Caco-2 (cell line): ENCODE results near the gene FHIT. TPM values are rescaled to one million over a fixed set of nuclear protein-coding genes. Genes with fewer than 3 reads are reported as not detected.

Source experiments
- BruUV-seq: library from RNA; stranded (reverse); fragments of 400-500 nt; replicated peaks from 2 replicates; lab custom pipeline; 2021; lab: Mats Ljungman, UMichigan
- CTCF ChIA-PET: fragments of 300-600 bp; sonication (Branson Sonifier 250); formaldehyde crosslinking; loops from one replicate; lab custom pipeline; 2022; ENCODE audit warnings: antibody characterized with exemption; lab: Charles Lee
- POLR2A ChIA-PET: fragments of 300-600 bp; sonication (Branson Sonifier 250); formaldehyde crosslinking; loops from one replicate; lab custom pipeline; 2022; ENCODE audit warnings: antibody characterized with exemption; lab: Charles Lee
- DNase-seq, 2 experiments: peaks; one replicate each; pipeline versions ENCODE4 v3.0.0 to v3.0.0-alpha.2; 2020 to 2022
- H3K27me3 ChIP-seq: replicated peaks from 2 replicates; pipeline ENCODE4 v1.6.0; 2011; ENCODE audit warnings: low read length; ENCODE audit not compliant: control insufficient read depth, insufficient read depth
- H3K36me3 ChIP-seq: 2 replicates; pipeline ENCODE4 v1.5.1; 2011; ENCODE audit warnings: low read length; ENCODE audit not compliant: control insufficient read depth, insufficient read depth
- H3K4me1 ChIP-seq: fragments of 250-450 bp; sonication (Bioruptor Pico); 2 replicates; pipeline ENCODE4 v1.5.1; 2020; ENCODE audit warnings: mild to moderate bottlenecking
- H3K4me3 ChIP-seq: 2 replicates; pipeline ENCODE4 v1.5.1; 2011; ENCODE audit warnings: low read depth, mild to moderate bottlenecking, control low read depth, low read length
- H3K9me3 ChIP-seq: fragments of 250-450 bp; sonication (Bioruptor Pico); 2 replicates; pipeline ENCODE4 v1.5.1; 2020; ENCODE audit warnings: mild to moderate bottlenecking, moderate library complexity
- H3K27ac Mint-ChIP-seq: one replicate; pipeline ENCODE4 v1.8.0; 2022; ENCODE audit warnings: mixed read lengths; ENCODE audit not compliant: unreplicated experiment
- H3K27me3 Mint-ChIP-seq: one replicate; pipeline ENCODE4 v1.8.0; 2022; ENCODE audit warnings: mixed read lengths; ENCODE audit not compliant: insufficient read depth, unreplicated experiment
- H3K36me3 Mint-ChIP-seq: one replicate; pipeline ENCODE4 v1.8.0; 2022; ENCODE audit warnings: mild to moderate bottlenecking, mixed read lengths; ENCODE audit not compliant: insufficient read depth, unreplicated experiment
- H3K4me1 Mint-ChIP-seq: one replicate; pipeline ENCODE4 v1.8.0; 2022; ENCODE audit warnings: low read depth, mixed read lengths; ENCODE audit not compliant: unreplicated experiment
- H3K4me3 Mint-ChIP-seq: one replicate; pipeline ENCODE4 v1.8.0; 2022; ENCODE audit warnings: mild to moderate bottlenecking, moderate library complexity, mixed read lengths; ENCODE audit not compliant: unreplicated experiment
- H3K9me3 Mint-ChIP-seq: one replicate; pipeline ENCODE4 v1.8.0; 2022; ENCODE audit warnings: mixed read lengths; ENCODE audit not compliant: unreplicated experiment
- intact Hi-C: fragments of 100-400 bp; cut with micrococcal nuclease; formaldehyde crosslinking; loops from one replicate; pipeline ENCODE4 v1.10.0; 2022; ENCODE audit not compliant: unreplicated experiment
- total RNA-seq: library from RNA; stranded (reverse); gene quantifications from 2 replicates; pipeline ENCODE4 v1.2.3, GENCODE V29; 2022
- TF ChIP-seq, protein P1 (sequence below), 2 experiments: fragments of 200-600 bp in 1 of 2; IDR thresholded peaks; 1 replicate in 1 of 2; 2 replicates in 1 of 2; pipeline versions ENCODE4 v1.5.1 to v1.8.0; 2011 to 2022; ENCODE audit warnings: antibody characterized with exemption in 1 of 2, control low read depth in 1 of 2, inconsistent platforms in 1 of 2, low read depth in 1 of 2, low read length in 1 of 2, mild to moderate bottlenecking in 1 of 2, moderate library complexity in 1 of 2; ENCODE audit not compliant: insufficient read depth in 1 of 2, severe bottlenecking in 1 of 2, unreplicated experiment in 1 of 2

FHIT gene
- total RNA-seq, 1 experiment from 2014 or later, result 8.3 TPM

DNA sequence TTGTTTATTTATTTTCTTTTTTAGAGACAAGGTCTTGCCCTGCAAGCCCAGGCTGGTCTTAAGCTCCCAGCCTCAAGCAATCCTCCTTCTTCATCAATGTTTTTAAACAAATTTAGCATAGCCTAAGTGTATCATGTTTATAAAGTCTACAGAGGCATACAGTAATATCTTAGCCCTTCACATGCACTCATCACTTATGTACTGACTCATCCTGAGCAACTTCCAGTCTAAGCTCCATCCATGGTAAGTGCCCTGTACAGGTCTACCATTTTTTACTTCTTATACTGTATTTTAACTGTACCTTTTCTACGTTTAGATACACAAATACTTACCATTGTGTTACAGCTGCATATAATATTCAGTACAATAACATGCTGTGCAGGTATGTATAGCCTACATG, 860.0 kb downstream of the FHIT start:
- Mint-ChIP-seq H3K27me3 (no peaks in the 10 kb centered on the region), H3K4me3 (no peak overlapping the region), H3K9me3 (no peaks in the 10 kb centered on the region), H3K27ac (no peak overlapping the region), H3K4me1 (no peaks in the 10 kb centered on the region), H3K36me3 (no peaks in the 10 kb centered on the region)
- DNase-seq, result no peak
- TF ChIP-seq, protein P1, sequence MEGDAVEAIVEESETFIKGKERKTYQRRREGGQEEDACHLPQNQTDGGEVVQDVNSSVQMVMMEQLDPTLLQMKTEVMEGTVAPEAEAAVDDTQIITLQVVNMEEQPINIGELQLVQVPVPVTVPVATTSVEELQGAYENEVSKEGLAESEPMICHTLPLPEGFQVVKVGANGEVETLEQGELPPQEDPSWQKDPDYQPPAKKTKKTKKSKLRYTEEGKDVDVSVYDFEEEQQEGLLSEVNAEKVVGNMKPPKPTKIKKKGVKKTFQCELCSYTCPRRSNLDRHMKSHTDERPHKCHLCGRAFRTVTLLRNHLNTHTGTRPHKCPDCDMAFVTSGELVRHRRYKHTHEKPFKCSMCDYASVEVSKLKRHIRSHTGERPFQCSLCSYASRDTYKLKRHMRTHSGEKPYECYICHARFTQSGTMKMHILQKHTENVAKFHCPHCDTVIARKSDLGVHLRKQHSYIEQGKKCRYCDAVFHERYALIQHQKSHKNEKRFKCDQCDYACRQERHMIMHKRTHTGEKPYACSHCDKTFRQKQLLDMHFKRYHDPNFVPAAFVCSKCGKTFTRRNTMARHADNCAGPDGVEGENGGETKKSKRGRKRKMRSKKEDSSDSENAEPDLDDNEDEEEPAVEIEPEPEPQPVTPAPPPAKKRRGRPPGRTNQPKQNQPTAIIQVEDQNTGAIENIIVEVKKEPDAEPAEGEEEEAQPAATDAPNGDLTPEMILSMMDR (IDR thresholded peaks at IDR 0.05; ENCODE audit: insufficient read depth in 1 of 2, low read depth in 1 of 2, low read length in 1 of 2, severe bottlenecking in 1 of 2, unreplicated experiment in 1 of 2), result no peak
- no peaks in the 10 kb centered on the region for H3K9me3 ChIP-seq
- H3K4me1 ChIP-seq, result no peaks in the 10 kb centered on the region
- H3K27me3 ChIP-seq, result no peaks in the 10 kb centered on the region
- H3K36me3 ChIP-seq, result no peaks in the 10 kb centered on the region
- intact Hi-C loops, result no loop called here
- H3K4me3 ChIP-seq, result no peak overlapping the region
- no TSS peak for BruUV-seq
- POLR2A ChIA-PET, result no interaction called here
- CTCF ChIA-PET, result no interaction called here

DNA sequence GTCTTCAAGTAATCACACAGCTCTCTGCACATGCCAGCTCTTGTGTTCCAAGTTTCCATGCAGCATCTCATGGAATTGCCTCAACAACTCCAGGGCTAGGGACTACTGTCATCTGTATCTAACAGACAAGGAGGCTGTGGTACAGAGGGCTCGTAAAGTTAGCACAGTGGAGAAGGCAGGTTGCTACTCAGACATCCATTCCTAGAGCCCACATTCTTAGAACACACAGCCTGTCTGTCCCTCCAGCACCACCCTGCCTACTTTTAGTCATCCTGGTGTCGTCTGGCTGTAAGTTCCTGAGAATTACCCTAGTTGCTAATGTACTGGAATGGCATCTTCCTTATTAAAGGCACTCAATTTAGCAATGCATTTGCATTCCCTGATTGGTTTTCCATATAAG, 862.5 kb downstream of the FHIT start:
- intact Hi-C loops, result no loop called here
- Mint-ChIP-seq H3K4me1 (no peaks in the 10 kb centered on the region), H3K4me3 (no peak overlapping the region), H3K36me3 (no peaks in the 10 kb centered on the region), H3K27ac (no peak overlapping the region), H3K27me3 (no peaks in the 10 kb centered on the region), H3K9me3 (no peaks in the 10 kb centered on the region)
- H3K4me1 ChIP-seq, result no peaks in the 10 kb centered on the region
- CTCF ChIA-PET, result no interaction called here
- no peak overlapping the region for H3K4me3 ChIP-seq
- POLR2A ChIA-PET, result no interaction called here
- TF ChIP-seq, protein P1 (IDR thresholded peaks at IDR 0.05; ENCODE audit: insufficient read depth in 1 of 2, low read depth in 1 of 2, low read length in 1 of 2, severe bottlenecking in 1 of 2, unreplicated experiment in 1 of 2), result no peak
- DNase-seq, result no peak
- no peaks in the 10 kb centered on the region for H3K27me3 ChIP-seq
- H3K9me3 ChIP-seq, result no peaks in the 10 kb centered on the region
- no TSS peak for BruUV-seq
- H3K36me3 ChIP-seq, result no peaks in the 10 kb centered on the region

DNA sequence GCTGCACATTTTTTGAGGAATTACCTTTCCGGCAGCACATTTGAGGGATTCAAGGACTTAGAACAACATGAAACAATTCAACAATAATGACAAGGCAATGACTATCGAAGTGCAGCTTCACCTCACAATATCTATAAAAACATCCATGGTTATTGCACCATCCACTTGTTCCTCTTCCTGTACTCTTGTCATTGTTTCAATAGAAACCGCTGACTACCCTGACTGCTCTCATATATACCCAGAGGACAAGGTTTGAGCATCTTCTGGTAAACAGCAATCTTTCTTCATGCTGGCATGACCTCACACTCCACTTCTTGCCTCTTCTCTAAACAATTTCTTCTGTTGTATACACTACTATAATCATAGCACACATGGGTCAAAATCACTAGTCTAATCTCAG, 864.9 kb downstream of the FHIT start:
- Mint-ChIP-seq H3K27me3 (no peaks in the 10 kb centered on the region), H3K4me3 (no peak overlapping the region), H3K36me3 (no peaks in the 10 kb centered on the region), H3K9me3 (no peaks in the 10 kb centered on the region), H3K27ac (no peak overlapping the region), H3K4me1 (no peaks in the 10 kb centered on the region)
- H3K9me3 ChIP-seq, result no peaks in the 10 kb centered on the region
- no peak overlapping the region for H3K4me3 ChIP-seq
- H3K27me3 ChIP-seq, result no peaks in the 10 kb centered on the region
- CTCF ChIA-PET, result no interaction called here
- H3K36me3 ChIP-seq, result no peaks in the 10 kb centered on the region
- TF ChIP-seq, protein P1 (IDR thresholded peaks at IDR 0.05; ENCODE audit: insufficient read depth in 1 of 2, low read depth in 1 of 2, low read length in 1 of 2, severe bottlenecking in 1 of 2, unreplicated experiment in 1 of 2), result no peak
- POLR2A ChIA-PET, result no interaction called here
- BruUV-seq, result no TSS peak
- intact Hi-C loops, result no loop called here
- no peak for DNase-seq
- no peaks in the 10 kb centered on the region for H3K4me1 ChIP-seq
